IPS DF 6.9 (cell line): ENCODE measurements around the gene RXRB.

Experiments
- DNase-seq: peaks from one replicate; pipeline ENCODE4 v3.0.0-alpha.2; 2013; ENCODE audit warnings: low read depth, low spot score
- H3K27ac ChIP-seq: one replicate; pipeline ENCODE4 v1.5.1; 2013; ENCODE audit warnings: low read length, control low read depth
- H3K27me3 ChIP-seq: 2 replicates; pipeline ENCODE4 v1.6.1; 2013; ENCODE audit warnings: mild to moderate bottlenecking, low read length; ENCODE audit not compliant: control insufficient read depth, insufficient read depth
- H3K36me3 ChIP-seq: 2 replicates; pipeline ENCODE4 v1.6.1; 2013; ENCODE audit warnings: low read length; ENCODE audit not compliant: control insufficient read depth, insufficient read depth
- H3K4me1 ChIP-seq: 2 replicates; pipeline ENCODE4 v1.6.1; 2013; ENCODE audit warnings: low read length; ENCODE audit not compliant: control insufficient read depth, insufficient read depth
- H3K4me3 ChIP-seq: 2 replicates; pipeline ENCODE4 v1.5.1; 2013; ENCODE audit warnings: mild to moderate bottlenecking, low read length
- H3K9me3 ChIP-seq: 2 replicates; pipeline ENCODE4 v1.6.1; 2013; ENCODE audit warnings: low read length, inconsistent platforms; ENCODE audit not compliant: control insufficient read depth, insufficient read depth
- WGBS: extraction: QIAGEN DNeasy Blood & Tissue Kit; methylation state at CpG from one replicate; pipeline ENCODE4 v1.1.7; 2013; ENCODE audit warnings: mixed read lengths, missing lambda C conversion rate; ENCODE audit not compliant: insufficient read length, insufficient coverage; 5-methylcytosine and 5-hydroxymethylcytosine counted together

Gene RXRB

DNA sequence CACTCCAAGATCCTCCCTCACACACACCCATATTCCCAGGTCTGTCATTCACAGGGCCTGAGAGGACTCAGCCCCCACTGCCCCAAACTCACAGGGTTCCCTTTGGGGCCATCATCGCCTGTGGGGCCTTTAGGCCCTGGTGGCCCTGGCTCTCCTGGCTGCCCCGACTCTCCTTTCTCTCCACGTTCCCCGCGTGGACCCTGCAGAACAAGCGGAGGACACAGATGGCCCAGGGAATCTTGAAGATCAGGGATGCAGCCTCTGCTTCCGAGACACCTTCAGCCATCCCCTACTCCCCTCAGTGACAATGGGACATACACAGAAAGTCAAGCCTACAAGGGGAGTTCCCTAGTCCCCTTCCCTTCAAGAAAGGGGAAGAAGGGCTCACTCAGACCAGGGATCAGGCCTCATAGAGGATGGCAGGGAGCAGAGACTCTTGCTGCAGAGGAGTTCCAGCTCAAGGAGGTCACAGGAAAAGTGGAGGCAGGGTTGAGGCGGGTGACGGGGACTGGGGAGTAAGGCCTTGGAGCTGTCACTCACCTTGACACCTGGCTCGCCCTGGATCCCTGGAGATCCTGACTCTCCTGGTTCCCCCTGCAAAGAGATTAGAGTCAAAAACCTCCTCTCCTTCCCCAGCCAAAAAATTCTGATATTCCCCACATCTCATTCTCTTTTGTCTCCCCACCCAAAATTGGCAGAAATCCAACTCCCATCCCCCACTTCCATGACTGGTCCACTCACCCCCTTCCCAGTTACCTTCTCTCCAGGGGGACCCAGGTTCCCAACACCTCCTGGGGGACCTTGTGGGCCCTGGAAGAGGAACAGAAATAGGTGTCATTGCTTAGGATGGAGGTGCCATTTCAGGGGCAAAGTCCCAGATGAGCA lies 30.9 kb downstream of the RXRB start:
- WGBS, result no CpG with 5 or more reads among the region's 10 CpGs
- no peak overlapping the region for H3K4me3 ChIP-seq

DNA sequence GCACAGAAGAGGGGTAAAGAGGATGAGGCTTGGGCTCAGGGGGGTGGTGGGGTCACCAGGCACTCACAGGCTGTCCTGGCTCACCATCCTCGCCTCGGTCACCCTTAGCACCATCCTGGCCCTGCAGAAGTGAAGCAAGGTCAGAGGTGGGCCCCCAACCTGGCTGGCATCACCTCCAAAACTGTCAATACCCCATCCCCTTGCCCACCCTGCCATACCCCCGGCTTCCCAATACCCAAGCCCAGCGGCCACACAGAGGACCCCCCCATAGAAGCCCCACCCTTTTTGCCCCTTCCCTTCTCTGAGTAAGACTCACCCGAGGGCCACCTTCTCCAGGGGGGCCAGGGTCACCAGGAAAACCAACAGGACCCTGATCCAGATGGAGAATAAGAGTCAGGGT lies 31.8 kb downstream of the RXRB start:
- no peaks in the 10 kb centered on the region for H3K9me3 ChIP-seq
- no peaks in the 10 kb centered on the region; the same call in 1 of the 2 replicates for H3K4me1 ChIP-seq
- no CpG with 5 or more reads among the region's 5 CpGs for WGBS

More for the DNA sequence above, 30.9 kb downstream of the RXRB start:
- Histone ChIP-seq H3K27me3 (no peaks in the 10 kb centered on the region), H3K4me1 (no peaks in the 10 kb centered on the region; the same call in 1 of the 2 replicates), H3K27ac (no peak overlapping the region), H3K9me3 (no peaks in the 10 kb centered on the region), H3K36me3 (no peaks in the 10 kb centered on the region)
- DNase-seq, result no peak

DNA sequence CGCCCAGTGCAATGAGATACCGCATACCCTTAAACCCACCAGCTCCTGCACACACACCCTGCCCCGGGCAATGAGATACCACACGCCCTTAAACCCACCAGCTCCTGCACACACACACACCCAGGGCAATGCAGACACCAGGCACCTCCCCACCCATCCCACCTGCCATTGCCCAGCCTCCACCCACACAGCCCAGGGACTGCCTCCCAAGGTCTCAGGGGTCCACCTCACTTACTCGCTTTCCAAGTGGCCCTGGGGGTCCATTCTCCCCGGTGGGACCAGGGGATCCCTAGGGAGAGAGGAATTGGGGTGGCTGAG lies 32.2 kb downstream of the RXRB start:
- DNase-seq, result no peak
- Histone ChIP-seq H3K4me3 (no peak overlapping the region), H3K27ac (no peak overlapping the region), H3K36me3 (no peaks in the 10 kb centered on the region), H3K9me3 (no peaks in the 10 kb centered on the region), H3K27me3 (no peaks in the 10 kb centered on the region), H3K4me1 (no peaks in the 10 kb centered on the region; the same call in 1 of the 2 replicates)
- whole genome bisulfite sequencing, result no CpG with 5 or more reads among the region's 6 CpGs

More for the DNA sequence above, 31.8 kb downstream of the RXRB start:
- Histone ChIP-seq H3K27ac (no peak overlapping the region), H3K4me3 (no peak overlapping the region), H3K36me3 (no peaks in the 10 kb centered on the region), H3K27me3 (no peaks in the 10 kb centered on the region)
- DNase-seq, result no peak

DNA sequence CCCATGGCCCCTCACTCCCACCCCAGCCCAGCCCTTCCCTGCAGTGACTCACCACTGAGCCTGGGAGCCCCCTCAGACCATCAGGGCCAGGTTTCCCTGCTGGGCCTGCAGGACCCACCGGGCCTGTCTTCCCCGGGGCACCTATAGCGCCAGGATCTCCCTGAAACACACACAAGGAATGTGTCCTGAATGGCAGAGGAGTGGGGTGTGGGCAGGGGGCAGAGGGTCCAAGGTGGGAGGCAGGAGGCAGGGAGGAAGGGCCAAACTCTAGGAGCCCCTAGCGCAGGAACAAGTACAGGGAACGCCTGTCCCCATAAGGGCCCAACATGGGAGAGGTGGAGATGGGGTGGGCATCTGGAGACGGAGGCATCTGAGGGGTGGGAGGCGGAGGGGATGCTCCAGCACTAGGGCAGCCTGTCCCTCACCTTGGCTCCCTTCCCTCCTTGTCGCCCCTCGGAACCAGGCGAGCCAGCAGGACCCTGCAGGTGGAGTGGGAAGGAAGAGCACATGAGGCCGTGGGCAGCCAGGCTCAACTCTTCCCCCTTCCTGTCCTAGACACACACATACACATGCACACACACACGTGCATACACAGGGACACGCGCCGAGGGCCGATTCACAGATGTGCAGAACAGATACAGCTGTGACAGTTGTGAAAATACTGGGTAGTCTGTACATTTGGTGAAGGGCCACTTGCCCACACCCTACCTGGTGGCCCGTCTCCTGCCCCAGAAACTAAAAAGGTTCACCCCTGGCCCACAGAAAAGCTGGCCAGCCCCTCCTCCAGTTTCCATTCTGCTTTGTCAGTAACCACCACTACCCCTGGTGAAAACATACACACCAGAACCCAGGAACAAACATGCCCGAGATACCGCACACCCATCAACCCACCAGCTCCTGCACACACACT lies 32.8 kb downstream of the RXRB start:
- no peaks in the 10 kb centered on the region for H3K27me3 ChIP-seq
- H3K27ac ChIP-seq, result no peak overlapping the region
- no peaks in the 10 kb centered on the region for H3K36me3 ChIP-seq
- H3K9me3 ChIP-seq, result no peaks in the 10 kb centered on the region
- no peaks in the 10 kb centered on the region for H3K4me1 ChIP-seq
- DNase-seq, result no peak
- H3K4me3 ChIP-seq, result no peak overlapping the region
- no CpG with 5 or more reads among the region's 19 CpGs for WGBS

DNA sequence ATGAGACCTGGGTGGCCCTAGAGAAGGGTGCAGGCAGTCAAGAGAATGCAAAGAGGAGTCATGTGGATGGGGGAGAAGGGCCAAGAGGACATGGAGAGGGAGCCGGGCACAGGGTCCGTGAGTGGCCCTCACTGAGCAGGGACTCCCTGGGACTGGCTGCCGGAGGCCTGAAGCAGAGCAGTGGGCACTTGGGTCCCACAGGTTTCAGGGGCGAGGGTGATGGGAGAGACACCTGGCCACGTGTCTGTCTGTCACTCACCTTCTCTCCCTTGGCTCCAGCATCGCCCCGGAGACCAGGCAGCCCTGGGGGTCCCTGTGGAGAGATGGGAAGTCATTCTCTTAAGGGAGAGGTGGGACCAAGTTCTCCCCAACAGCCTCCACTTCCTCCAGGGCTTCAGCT lies 33.7 kb downstream of the RXRB start:
- Histone ChIP-seq H3K27ac (no peak overlapping the region), H3K4me3 (no peak overlapping the region), H3K9me3 (no peaks in the 10 kb centered on the region), H3K36me3 (no peaks in the 10 kb centered on the region), H3K27me3 (no peaks in the 10 kb centered on the region), H3K4me1 (no peaks in the 10 kb centered on the region; the same call in 1 of the 2 replicates)
- DNase-seq, result no peak
- WGBS, result no CpG with 5 or more reads among the region's 7 CpGs

DNA sequence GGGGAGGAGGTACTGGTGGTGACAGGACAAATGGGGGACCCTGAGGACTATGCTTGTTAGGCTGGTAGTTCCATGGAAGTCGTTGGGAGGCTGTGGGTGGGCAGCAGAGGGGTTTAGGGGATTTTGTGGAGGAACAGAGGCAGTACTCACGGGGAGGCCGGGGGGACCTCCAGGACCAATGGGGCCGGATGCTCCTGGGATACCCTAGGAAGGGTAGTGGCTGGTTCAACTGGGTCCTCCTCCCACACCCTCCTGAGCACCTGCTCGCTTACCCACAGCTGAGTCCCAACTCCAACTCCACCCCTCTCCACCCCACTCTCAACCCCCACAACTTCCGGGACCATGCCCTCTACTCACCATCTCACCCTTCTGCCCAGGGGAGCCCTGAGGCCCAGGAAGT lies 34.1 kb downstream of the RXRB start:
- Histone ChIP-seq H3K4me1 (no peaks in the 10 kb centered on the region; the same call in 1 of the 2 replicates), H3K9me3 (no peaks in the 10 kb centered on the region), H3K36me3 (no peaks in the 10 kb centered on the region), H3K4me3 (no peak overlapping the region), H3K27ac (no peak overlapping the region), H3K27me3 (no peaks in the 10 kb centered on the region)
- no CpG with 5 or more reads among the region's 6 CpGs for WGBS
- DNase-seq, result no peak

DNA sequence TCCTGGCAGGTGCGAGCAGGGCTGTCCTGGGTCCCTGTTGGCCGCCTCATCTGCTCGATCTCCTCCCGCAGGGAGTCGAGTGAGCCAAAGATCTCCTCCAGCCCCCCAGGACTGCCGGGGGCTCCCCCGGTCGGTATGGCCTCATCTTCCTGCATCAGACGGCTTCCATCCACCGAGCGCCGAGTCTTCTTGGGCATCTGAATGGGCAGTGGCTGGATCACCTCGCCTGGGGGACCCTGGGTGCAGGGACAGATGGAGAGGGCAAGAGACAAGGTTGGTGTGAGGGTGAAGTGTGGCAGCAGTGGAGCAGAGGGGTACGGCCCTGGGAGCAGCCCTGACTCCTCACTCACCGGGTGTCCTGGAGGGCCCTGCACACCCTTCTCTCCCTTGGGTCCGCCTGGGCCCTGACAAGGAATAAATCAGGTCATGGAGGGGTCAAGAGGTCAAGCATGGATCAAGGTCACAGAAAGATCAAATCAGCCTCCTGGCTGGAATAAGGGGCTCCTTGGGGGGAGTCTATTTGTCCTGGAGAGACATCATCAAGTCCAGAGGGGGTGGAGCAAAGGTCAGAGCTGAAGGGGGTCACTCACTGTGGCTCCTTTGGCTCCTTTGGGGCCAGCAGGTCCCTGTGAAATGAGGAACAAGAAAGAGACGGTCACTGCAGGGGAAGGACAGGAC lies 34.7 kb downstream of the RXRB start:
- Histone ChIP-seq H3K9me3 (no peaks in the 10 kb centered on the region), H3K4me1 (peaks cover 3% of the 10 kb centered on the region; the same call in 1 of the 2 replicates), H3K4me3 (no peak overlapping the region), H3K36me3 (no peaks in the 10 kb centered on the region), H3K27ac (no peak overlapping the region), H3K27me3 (no peaks in the 10 kb centered on the region)
- WGBS, result no CpG with 5 or more reads among the region's 17 CpGs
- no peak for DNase-seq

DNA sequence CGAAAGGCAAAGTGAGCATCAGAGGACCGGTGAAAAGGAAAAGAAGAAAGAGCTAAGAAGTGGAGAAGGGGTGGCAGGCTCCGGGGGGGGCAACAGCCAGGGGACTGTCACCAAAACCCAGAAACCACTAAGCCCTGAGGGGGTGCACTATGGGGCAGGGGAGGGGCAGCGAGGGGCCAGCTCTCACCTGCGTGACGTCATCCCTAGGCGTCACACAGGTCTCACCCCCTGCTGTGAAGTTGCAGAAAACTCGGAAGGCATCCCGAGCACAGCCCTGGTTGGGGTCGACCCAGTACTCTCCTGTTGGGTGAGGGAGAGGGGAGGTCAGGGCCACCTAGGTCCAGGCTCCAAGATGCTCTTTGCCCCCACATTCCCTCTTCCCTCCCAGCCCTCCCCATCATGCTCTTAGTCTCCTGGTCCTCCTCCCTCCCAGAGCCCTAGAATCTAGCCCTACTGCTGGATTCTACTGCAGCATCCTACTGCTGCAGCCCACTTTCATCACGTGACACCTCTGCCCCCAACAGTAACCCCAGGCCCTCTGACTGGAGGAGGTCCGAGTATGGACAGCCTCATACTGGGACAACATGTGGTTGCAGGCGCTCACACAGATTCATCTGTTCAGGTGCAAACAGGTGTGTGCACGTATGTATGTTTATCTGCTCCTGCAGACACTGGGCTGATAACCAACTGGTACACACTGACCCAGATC lies 35.6 kb downstream of the RXRB start:
- Histone ChIP-seq H3K27ac (no peak overlapping the region), H3K9me3 (no peaks in the 10 kb centered on the region), H3K4me3 (no peak overlapping the region), H3K4me1 (peaks cover 3% of the 10 kb centered on the region; the same call in 1 of the 2 replicates), H3K27me3 (no peaks in the 10 kb centered on the region), H3K36me3 (no peaks in the 10 kb centered on the region)
- WGBS, result no CpG with 5 or more reads among the region's 14 CpGs
- DNase-seq, result no peak

DNA sequence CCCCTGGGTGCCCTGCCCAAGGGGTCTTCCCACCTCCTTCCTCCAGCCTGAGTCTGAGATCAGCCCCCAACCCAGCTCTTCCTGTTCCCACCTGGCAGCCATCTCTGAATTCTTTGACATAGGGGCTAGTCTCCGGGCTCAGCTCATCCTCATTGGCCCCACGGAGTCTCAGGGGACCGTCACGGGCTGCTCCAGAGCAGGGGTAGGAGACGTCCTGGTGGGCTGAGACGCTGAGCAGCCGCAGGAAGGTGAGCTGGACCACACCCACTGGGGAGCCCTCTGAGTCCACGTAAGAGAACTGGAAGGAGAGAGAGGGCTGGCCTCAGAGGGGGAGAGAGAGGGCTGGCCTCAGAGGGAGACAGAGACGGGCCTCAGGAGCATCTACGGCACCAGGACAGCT lies 36.3 kb downstream of the RXRB start:
- Histone ChIP-seq H3K27me3 (no peaks in the 10 kb centered on the region), H3K27ac (no peak overlapping the region), H3K4me3 (no peak overlapping the region), H3K9me3 (no peaks in the 10 kb centered on the region), H3K36me3 (no peaks in the 10 kb centered on the region), H3K4me1 (peaks cover 3% of the 10 kb centered on the region; the same call in 1 of the 2 replicates)
- no CpG with 5 or more reads among the region's 10 CpGs for WGBS
- no peak for DNase-seq
